IMR-90 (cell line): ENCODE results near the gene PPM1F. TPM values are rescaled to one million over a fixed set of nuclear protein-coding genes. Genes with fewer than 3 reads are reported as not detected.

Experiments
- ATAC-seq: fragments of 200-7000 bp; cut with Tn5 transposase; 2 replicates; pipeline ENCODE4 v1.9.1; 2020; ENCODE audit warnings: low read depth, mild to moderate bottlenecking, moderate library complexity
- BruUV-seq: library from RNA; stranded (reverse); fragments of 400-500 nt; replicated peaks from 2 replicates; lab custom pipeline; 2021; lab: Mats Ljungman, UMichigan
- CTCF ChIA-PET: fragments of 300-600 bp; formaldehyde crosslinking; extraction: SDS; loops from one replicate; lab custom pipeline; 2021; ENCODE audit warnings: antibody characterized with exemption; lab: Yijun Ruan, JAX
- POLR2A ChIA-PET: fragments of 300-600 bp; sonication (Branson Sonifier 250); formaldehyde crosslinking; loops from one replicate; lab custom pipeline; 2022; ENCODE audit warnings: antibody characterized with exemption; ENCODE audit not compliant: unreplicated experiment; lab: Charles Lee
- DNase-seq: peaks from one replicate; pipeline ENCODE4 v3.0.0; 2013
- H2AFZ ChIP-seq: replicated peaks from 2 replicates; pipeline ENCODE3; 2013; ENCODE audit warnings: low read length, mild to moderate bottlenecking; ENCODE audit not compliant: poor library complexity
- H2AK5ac ChIP-seq: 2 replicates; pipeline ENCODE4 v1.6.1; 2013; ENCODE audit warnings: low read depth, low read length, inconsistent platforms
- H2AK9ac ChIP-seq: replicated peaks from 2 replicates; pipeline ENCODE3; 2013; ENCODE audit warnings: mild to moderate bottlenecking, low read depth, low read length, moderate library complexity; ENCODE audit not compliant: poor library complexity
- H2BK120ac ChIP-seq: 2 replicates; pipeline ENCODE4 v1.6.1; 2013; ENCODE audit warnings: low read depth, low read length, inconsistent platforms
- H2BK15ac ChIP-seq: 3 replicates; pipeline ENCODE4 v1.6.1; 2013; ENCODE audit warnings: low read depth, low read length, inconsistent platforms
- H2BK20ac ChIP-seq: 2 replicates; pipeline ENCODE4 v1.6.1; 2013; ENCODE audit warnings: low read depth, mild to moderate bottlenecking, inconsistent platforms, low read length, moderate library complexity
- H2BK5ac ChIP-seq: 2 replicates; pipeline ENCODE4 v1.6.1; 2013; ENCODE audit warnings: mild to moderate bottlenecking, low read depth, low read length, inconsistent platforms; ENCODE audit not compliant: poor library complexity, severe bottlenecking
- H3K14ac ChIP-seq: replicated peaks from 2 replicates; pipeline ENCODE4 v1.6.1; 2013; ENCODE audit warnings: low read depth, low read length, inconsistent platforms
- H3K18ac ChIP-seq: 2 replicates; pipeline ENCODE4 v1.6.1; 2013; ENCODE audit warnings: low read depth, low read length, control low read depth
- H3K23ac ChIP-seq: 2 replicates; pipeline ENCODE4 v1.6.1; 2013; ENCODE audit warnings: low read depth, low read length, inconsistent platforms
- H3K27ac ChIP-seq: 2 replicates; pipeline ENCODE4 v1.5.1; 2013; ENCODE audit warnings: mild to moderate bottlenecking, control low read depth, low read length; ENCODE audit not compliant: insufficient read depth
- H3K27me3 ChIP-seq: 2 replicates; pipeline ENCODE4 v1.6.1; 2013; ENCODE audit warnings: low read length; ENCODE audit not compliant: control insufficient read depth, insufficient read depth
- H3K36me3 ChIP-seq: 2 replicates; pipeline ENCODE4 v1.6.1; 2013; ENCODE audit warnings: low read length, mixed read lengths; ENCODE audit not compliant: control insufficient read depth, insufficient read depth
- H3K4ac ChIP-seq: 2 replicates; pipeline ENCODE4 v1.6.1; 2013; ENCODE audit warnings: low read depth, low read length, inconsistent platforms
- H3K4me1 ChIP-seq: 2 replicates; pipeline ENCODE4 v1.6.1; 2013; ENCODE audit warnings: low read length, mixed read lengths; ENCODE audit not compliant: control insufficient read depth, insufficient read depth
- H3K4me2 ChIP-seq: 2 replicates; pipeline ENCODE4 v1.6.1; 2013; ENCODE audit warnings: low read depth, mild to moderate bottlenecking, control low read depth, low read length, moderate library complexity
- H3K4me3 ChIP-seq: 2 replicates; pipeline ENCODE4 v1.5.1; 2013; ENCODE audit warnings: low read depth, mild to moderate bottlenecking, control low read depth, low read length, moderate library complexity; ENCODE audit not compliant: insufficient read depth
- H3K56ac ChIP-seq: 2 replicates; pipeline ENCODE4 v1.6.1; 2013; ENCODE audit warnings: low read length, inconsistent platforms; ENCODE audit not compliant: insufficient read depth; ENCODE audit errors: extremely low read depth
- H3K79me1 ChIP-seq, 2 experiments: 2 replicates each; pipeline ENCODE4 v1.6.1; 2013; ENCODE audit warnings: low read length in 2 of 2, inconsistent platforms in 1 of 2, low read depth in 1 of 2
- H3K9ac ChIP-seq: 2 replicates; pipeline ENCODE4 v1.6.1; 2013; ENCODE audit warnings: low read depth, low read length, control low read depth
- H3K9me1 ChIP-seq: 2 replicates; pipeline ENCODE4 v1.6.1; 2013; ENCODE audit warnings: low read length, inconsistent platforms; ENCODE audit not compliant: insufficient read depth
- H3K9me3 ChIP-seq: 2 replicates; pipeline ENCODE4 v1.6.1; 2013; ENCODE audit warnings: low read length; ENCODE audit not compliant: control insufficient read depth, insufficient read depth
- H4K20me1 ChIP-seq: 2 replicates; pipeline ENCODE4 v1.6.1; 2013; ENCODE audit warnings: low read length, inconsistent platforms; ENCODE audit not compliant: insufficient read depth
- H4K5ac ChIP-seq: 2 replicates; pipeline ENCODE4 v1.6.1; 2013; ENCODE audit warnings: mild to moderate bottlenecking, low read depth, low read length, control low read depth
- H4K8ac ChIP-seq, 2 experiments: 2 replicates each; pipeline ENCODE4 v1.6.1; 2013; ENCODE audit warnings: low read depth in 2 of 2, low read length in 2 of 2, control low read depth in 1 of 2, inconsistent platforms in 1 of 2
- H4K91ac ChIP-seq: 2 replicates; pipeline ENCODE4 v1.6.1; 2013; ENCODE audit warnings: low read depth, low read length, inconsistent platforms; ENCODE audit not compliant: insufficient read depth
- BHLHE40 ChIP-seq: fragments of 150-350 bp; IDR thresholded peaks from 2 replicates; pipeline ENCODE4 v1.6.1; 2016; ENCODE audit warnings: mild to moderate bottlenecking, low read depth, low read length
- CHD1 ChIP-seq: IDR thresholded peaks from 2 replicates; pipeline ENCODE4 v1.6.1; 2012; ENCODE audit warnings: low read depth, low read length, improper control_type of control experiment
- CTCF ChIP-seq: conservative IDR thresholded peaks from 2 replicates; pipeline ENCODE4 v1.5.1; 2012; ENCODE audit warnings: mild to moderate bottlenecking, low read depth, low read length, improper control_type of control experiment
- FOS ChIP-seq: fragments of 150-350 bp; IDR thresholded peaks from 2 replicates; pipeline ENCODE4 v1.6.1; 2016; ENCODE audit warnings: low read depth, low read length
- MAFK ChIP-seq: IDR thresholded peaks from 2 replicates; pipeline ENCODE4 v1.6.1; 2012; ENCODE audit warnings: low read depth, low read length, improper control_type of control experiment
- MXI1 ChIP-seq: IDR thresholded peaks from 2 replicates; pipeline ENCODE4 v1.6.1; 2012; ENCODE audit warnings: low read depth, mild to moderate bottlenecking, low read length, moderate library complexity, borderline replicate concordance
- NFE2L2 ChIP-seq: fragments of 150-350 bp; IDR thresholded peaks from 2 replicates; pipeline ENCODE4 v1.6.1; 2016; ENCODE audit warnings: low read depth, mild to moderate bottlenecking, low read length
- RCOR1 ChIP-seq: IDR thresholded peaks from 2 replicates; pipeline ENCODE4 v1.6.1; 2012; ENCODE audit warnings: mild to moderate bottlenecking, low read length, improper control_type of control experiment; ENCODE audit not compliant: insufficient replicate concordance
- RFX5 ChIP-seq: IDR thresholded peaks from 2 replicates; pipeline ENCODE4 v1.8.0; 2012; ENCODE audit warnings: low read depth, mild to moderate bottlenecking, low read length, moderate library complexity
- WGBS, 2 experiments: methylation state at CpG; one replicate each; pipeline versions ENCODE4 v1.1.5 to v1.1.7; 2013; ENCODE audit warnings: missing lambda C conversion rate in 2 of 2; ENCODE audit not compliant: insufficient read length in 1 of 2; ENCODE audit errors: extremely low coverage in 2 of 2; 5-methylcytosine and 5-hydroxymethylcytosine counted together
- dilution Hi-C: fragments of 300-500 bp; cut with HindIII; formaldehyde crosslinking; loops from one replicate; pipeline ENCODE4 v1.14.3; 2018; ENCODE audit warnings: low sequenced_read_pairs; ENCODE audit not compliant: unreplicated experiment
- in situ Hi-C: fragments of 300-500 bp; cut with MboI; formaldehyde crosslinking; loops from 3 replicates; pipeline ENCODE4 v1.14.3; 2019; ENCODE audit warnings: low sequenced_read_pairs, inconsistent platforms, mixed read lengths
- intact Hi-C: fragments of 100-400 bp; cut with micrococcal nuclease; formaldehyde crosslinking; loops from 2 replicates; pipeline ENCODE4 v1.10.0; 2022
- polyA plus RNA-seq, 3 experiments: library from polyadenylated mRNA; depleted of rRNA; stranded (reverse); fragments of >200 nt; gene quantifications; 2 replicates each; pipeline ENCODE4 v1.2.3, GENCODE V29; 2012; ENCODE audit warnings: low replicate concordance in 1 of 3
- total RNA-seq: library from RNA; depleted of rRNA; stranded (reverse); fragments of >200 nt; gene quantifications from 2 replicates; pipeline ENCODE4 v1.2.3, GENCODE V29; 2012

The PPM1F gene
- total and polyA plus RNA-seq, 2 of the 4 experiments (the other 2 are of a cell fraction): 20.8 to 30.3 TPM

- Histone ChIP-seq H3K4me2 (no peak overlapping the region), H3K36me3 (peaks cover 52% of the 10 kb centered on the region)
- CTCF ChIA-PET: no interaction called here
Observed at GRCh38 chr22:21932347-21932746, 20.3 kb downstream of the PPM1F start.

More at GRCh38 chr22:21932347-21932746, 20.3 kb downstream of the PPM1F start:
- H2BK15ac ChIP-seq: no peak overlapping the region
- 100% methylated on average over 1 of the region's 3 CpGs; no CpG with 5 or more reads in 1 of the 2 experiments for WGBS, 2 experiments
- H3K4me1 ChIP-seq: peaks cover 11% of the 10 kb centered on the region
- H4K8ac ChIP-seq: no peak overlapping the region
- dilution Hi-C loops (no loop called here), intact Hi-C loops (no loop called here), in situ Hi-C loops (no loop called here)
- no peak overlapping the region for H3K18ac ChIP-seq
- ATAC-seq (no peak), DNase-seq (no peak)
- H2BK5ac ChIP-seq: no peak overlapping the region
- no peak overlapping the region for H4K91ac ChIP-seq
- no peak overlapping the region for H3K23ac ChIP-seq
- peaks cover 3% of the 10 kb centered on the region; the same call in 1 of the 2 replicates for H3K9me1 ChIP-seq
- H3K9ac ChIP-seq: no peak overlapping the region
- TF ChIP-seq MXI1 (no peak), RCOR1 (no peak), BHLHE40 (no peak), NFE2L2 (no peak), RFX5 (no peak), MAFK (no peak), FOS (no peak), CTCF (no peak), CHD1 (no peak)
- no peak overlapping the region for H2BK20ac ChIP-seq
- no peaks in the 10 kb centered on the region for H3K27me3 ChIP-seq
- peaks cover 13 to 64% of the 10 kb centered on the region in 2 experiments for H3K79me1 ChIP-seq
- no peak overlapping the region for H3K4me3 ChIP-seq
- H2BK120ac ChIP-seq: no peak overlapping the region
- 0 out of 2 replicates have a peak, but pooled peaks cover 3% of the 10 kb centered on the region for H4K20me1 ChIP-seq
- H4K5ac ChIP-seq: no peak overlapping the region
- H3K4ac ChIP-seq: no peak overlapping the region
- H3K56ac ChIP-seq: no peak overlapping the region
- no peak overlapping the region for H3K27ac ChIP-seq
- POLR2A ChIA-PET: no interaction called here
- H3K9me3 ChIP-seq: no peaks in the 10 kb centered on the region
- no peak overlapping the region for H3K14ac ChIP-seq
- no TSS peak for BruUV-seq
- H2AK9ac ChIP-seq: no peak overlapping the region
- H2AK5ac ChIP-seq: no peak overlapping the region
- H2AFZ ChIP-seq: no peak overlapping the region
